HepG2 (cell line): Measurements from ENCODE around the gene NUAK2. TPM values are rescaled to one million over a fixed set of nuclear protein-coding genes. Genes with fewer than 3 reads are reported as not detected.

ENCODE experiments used
- FOXC1 ChIP-seq: sonication (generic); formaldehyde crosslinking; IDR thresholded peaks from 2 replicates; pipeline ENCODE4 v1.8.0; 2022; ENCODE audit warnings: mild to moderate bottlenecking, missing genetic modification reagents, borderline replicate concordance
- GFI1 ChIP-seq: sonication (generic); formaldehyde crosslinking; IDR thresholded peaks from 2 replicates; pipeline ENCODE4 v1.5.0; 2020; ENCODE audit warnings: missing genetic modification reagents, mild to moderate bottlenecking, borderline replicate concordance
- HNRNPK ChIP-seq: fragments of 200-400 bp; formaldehyde crosslinking; IDR thresholded peaks from 2 replicates; pipeline ENCODE4 v1.6.1; 2018; ENCODE audit warnings: low read length, low read depth, moderate library complexity, mild to moderate bottlenecking; ENCODE audit not compliant: poor library complexity, severe bottlenecking
- JUNB ChIP-seq: sonication (generic); formaldehyde crosslinking; IDR thresholded peaks from 2 replicates; pipeline ENCODE4 v1.8.0; 2022; ENCODE audit warnings: missing genetic modification reagents, mild to moderate bottlenecking, borderline replicate concordance
- KDM2A ChIP-seq: sonication (generic); formaldehyde crosslinking; IDR thresholded peaks from 2 replicates; pipeline ENCODE4 v1.4.0; 2020; ENCODE audit warnings: low read depth, missing genetic modification reagents, borderline replicate concordance
- KLF12 ChIP-seq: sonication (generic); formaldehyde crosslinking; IDR thresholded peaks from 2 replicates; pipeline ENCODE4 v1.4.0; 2020; ENCODE audit warnings: missing genetic modification reagents, borderline replicate concordance
- POGZ ChIP-seq: sonication (generic); formaldehyde crosslinking; IDR thresholded peaks from 2 replicates; pipeline ENCODE4 v1.4.0; 2020; ENCODE audit warnings: mild to moderate bottlenecking, missing genetic modification reagents
- PPARG ChIP-seq: conservative IDR thresholded peaks from 2 replicates; pipeline ENCODE4 v1.6.1; 2016; ENCODE audit warnings: missing biosample characterization, missing genetic modification reagents
- TSC22D2 ChIP-seq: sonication (generic); formaldehyde crosslinking; IDR thresholded peaks from 2 replicates; pipeline ENCODE4 v1.5.1; 2020; ENCODE audit warnings: missing genetic modification reagents, mild to moderate bottlenecking, borderline replicate concordance
- ZBTB21 ChIP-seq: sonication (generic); formaldehyde crosslinking; IDR thresholded peaks from 2 replicates; pipeline ENCODE4 v1.4.0; 2020; ENCODE audit warnings: missing genetic modification reagents
- ZNF143 ChIP-seq: sonication (generic); formaldehyde crosslinking; IDR thresholded peaks from 2 replicates; pipeline ENCODE4 v1.4.0; 2020; ENCODE audit warnings: missing genetic modification reagents
- ZNF614 ChIP-seq: IDR thresholded peaks from 2 replicates; pipeline ENCODE4 v1.6.1; 2018; ENCODE audit warnings: missing biosample characterization, missing genetic modification reagents, inconsistent platforms, borderline replicate concordance
- ZNF644 ChIP-seq: IDR thresholded peaks from 2 replicates; pipeline ENCODE4 v1.6.1; 2016; ENCODE audit warnings: low read depth
- ZNF773 ChIP-seq: sonication (generic); formaldehyde crosslinking; IDR thresholded peaks from 2 replicates; pipeline ENCODE4 v1.4.0; 2020; ENCODE audit warnings: missing genetic modification reagents, borderline replicate concordance
- polyA plus RNA-seq, 8 experiments: library from polyadenylated mRNA; depleted of rRNA in 3 of 8; stranded (reverse) in 7 of 8; unstranded in 1 of 8; fragments of >200 nt; fragmentation: Illumina TruSeq in 4 of 8; extraction: Trizol in 4 of 8; gene quantifications; 2 replicates each; pipeline versions ENCODE4 v1.2.1 to v1.2.3, GENCODE V29; 2011 to 2016; ENCODE audit warnings: low read depth in 4 of 8, missing spikeins in 1 of 8, mixed read lengths in 1 of 8; ENCODE audit not compliant: insufficient read depth in 1 of 8
- total RNA-seq, 5 experiments: library from RNA; depleted of rRNA; stranded (reverse); fragments of >200 nt; fragmentation: Illumina TruSeq; extraction: Trizol; gene quantifications; 2 replicates each; pipeline ENCODE4 v1.2.3, GENCODE V29; 2016; ENCODE audit warnings: low read depth in 1 of 5
- TF ChIP-seq, protein P1 (sequence below): IDR thresholded peaks from 2 replicates; pipeline ENCODE4 v1.6.1; 2016; ENCODE audit warnings: low read depth, borderline replicate concordance
- TF ChIP-seq, protein P2 (sequence below): sonication (generic); formaldehyde crosslinking; IDR thresholded peaks from 2 replicates; pipeline ENCODE4 v1.4.0; 2020; ENCODE audit warnings: missing genetic modification reagents, mild to moderate bottlenecking, borderline replicate concordance
- TF ChIP-seq, protein P3 (sequence below): sonication (generic); formaldehyde crosslinking; IDR thresholded peaks from 2 replicates; pipeline ENCODE4 v1.4.0; 2020; ENCODE audit warnings: mild to moderate bottlenecking, missing genetic modification reagents, borderline replicate concordance
- TF ChIP-seq, protein P4 (sequence below): sonication (generic); formaldehyde crosslinking; IDR thresholded peaks from 2 replicates; pipeline ENCODE4 v1.5.0; 2020; ENCODE audit warnings: mild to moderate bottlenecking, missing genetic modification reagents

The NUAK2 gene
- total and polyA plus RNA-seq, 2 of the 13 experiments (the other 11 are each of a cell fraction or from before 2014, with no cell fraction given): 0.75 to 1.1 TPM

GRCh38 chr1:205294175-205294917 is 27.2 kb downstream of the NUAK2 start (continued):
- TF ChIP-seq JUNB (CRISPR knock-in tag) (peak; percentile 86; the same call in 1 of the 2 replicates), ZNF614 (CRISPR knock-in tag) (no peak; the same call in 1 of the 2 replicates), GFI1 (peak; percentile 9; the same call in 1 of the 2 replicates), TSC22D2 (CRISPR knock-in tag) (no peak), HNRNPK (no peak), ZNF143 (no peak), FOXC1 (CRISPR knock-in tag) (no peak), ZNF644 (CRISPR knock-in tag) (0 out of 2 replicates have a peak, but pooled peaks have one; percentile 32), KDM2A (CRISPR knock-in tag) (peak; percentile 57), PPARG (CRISPR knock-in tag) (0 out of 2 replicates have a peak, but pooled peaks have one; percentile 14), POGZ (CRISPR knock-in tag) (0 out of 2 replicates have a peak, but pooled peaks have one; percentile 35), ZNF773 (CRISPR knock-in tag) (no peak), KLF12 (CRISPR knock-in tag) (no peak), ZBTB21 (no peak; the same call in 1 of the 2 replicates)
- TF ChIP-seq, protein P1, sequence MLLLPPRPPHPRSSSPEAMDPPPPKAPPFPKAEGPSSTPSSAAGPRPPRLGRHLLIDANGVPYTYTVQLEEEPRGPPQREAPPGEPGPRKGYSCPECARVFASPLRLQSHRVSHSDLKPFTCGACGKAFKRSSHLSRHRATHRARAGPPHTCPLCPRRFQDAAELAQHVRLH: no peak
- TF ChIP-seq, protein P2, sequence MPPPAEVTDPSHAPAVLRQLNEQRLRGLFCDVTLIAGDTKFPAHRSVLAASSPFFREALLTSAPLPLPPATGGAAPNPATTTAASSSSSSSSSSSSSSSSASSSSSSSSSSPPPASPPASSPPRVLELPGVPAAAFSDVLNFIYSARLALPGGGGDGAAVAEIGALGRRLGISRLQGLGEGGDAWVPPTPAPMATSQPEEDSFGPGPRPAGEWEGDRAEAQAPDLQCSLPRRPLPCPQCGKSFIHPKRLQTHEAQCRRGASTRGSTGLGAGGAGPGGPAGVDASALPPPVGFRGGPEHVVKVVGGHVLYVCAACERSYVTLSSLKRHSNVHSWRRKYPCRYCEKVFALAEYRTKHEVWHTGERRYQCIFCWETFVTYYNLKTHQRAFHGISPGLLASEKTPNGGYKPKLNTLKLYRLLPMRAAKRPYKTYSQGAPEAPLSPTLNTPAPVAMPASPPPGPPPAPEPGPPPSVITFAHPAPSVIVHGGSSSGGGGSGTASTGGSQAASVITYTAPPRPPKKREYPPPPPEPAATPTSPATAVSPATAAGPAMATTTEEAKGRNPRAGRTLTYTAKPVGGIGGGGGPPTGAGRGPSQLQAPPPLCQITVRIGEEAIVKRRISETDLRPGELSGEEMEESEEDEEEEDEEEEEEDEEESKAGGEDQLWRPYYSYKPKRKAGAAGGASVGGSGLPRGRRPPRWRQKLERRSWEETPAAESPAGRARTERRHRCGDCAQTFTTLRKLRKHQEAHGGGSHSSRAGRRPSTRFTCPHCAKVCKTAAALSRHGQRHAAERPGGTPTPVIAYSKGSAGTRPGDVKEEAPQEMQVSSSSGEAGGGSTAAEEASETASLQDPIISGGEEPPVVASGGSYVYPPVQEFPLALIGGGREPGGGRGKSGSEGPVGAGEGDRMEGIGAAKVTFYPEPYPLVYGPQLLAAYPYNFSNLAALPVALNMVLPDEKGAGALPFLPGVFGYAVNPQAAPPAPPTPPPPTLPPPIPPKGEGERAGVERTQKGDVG (CRISPR knock-in tag): 0 out of 2 replicates have a peak, but pooled peaks have one; percentile 29
- TF ChIP-seq, protein P3, sequence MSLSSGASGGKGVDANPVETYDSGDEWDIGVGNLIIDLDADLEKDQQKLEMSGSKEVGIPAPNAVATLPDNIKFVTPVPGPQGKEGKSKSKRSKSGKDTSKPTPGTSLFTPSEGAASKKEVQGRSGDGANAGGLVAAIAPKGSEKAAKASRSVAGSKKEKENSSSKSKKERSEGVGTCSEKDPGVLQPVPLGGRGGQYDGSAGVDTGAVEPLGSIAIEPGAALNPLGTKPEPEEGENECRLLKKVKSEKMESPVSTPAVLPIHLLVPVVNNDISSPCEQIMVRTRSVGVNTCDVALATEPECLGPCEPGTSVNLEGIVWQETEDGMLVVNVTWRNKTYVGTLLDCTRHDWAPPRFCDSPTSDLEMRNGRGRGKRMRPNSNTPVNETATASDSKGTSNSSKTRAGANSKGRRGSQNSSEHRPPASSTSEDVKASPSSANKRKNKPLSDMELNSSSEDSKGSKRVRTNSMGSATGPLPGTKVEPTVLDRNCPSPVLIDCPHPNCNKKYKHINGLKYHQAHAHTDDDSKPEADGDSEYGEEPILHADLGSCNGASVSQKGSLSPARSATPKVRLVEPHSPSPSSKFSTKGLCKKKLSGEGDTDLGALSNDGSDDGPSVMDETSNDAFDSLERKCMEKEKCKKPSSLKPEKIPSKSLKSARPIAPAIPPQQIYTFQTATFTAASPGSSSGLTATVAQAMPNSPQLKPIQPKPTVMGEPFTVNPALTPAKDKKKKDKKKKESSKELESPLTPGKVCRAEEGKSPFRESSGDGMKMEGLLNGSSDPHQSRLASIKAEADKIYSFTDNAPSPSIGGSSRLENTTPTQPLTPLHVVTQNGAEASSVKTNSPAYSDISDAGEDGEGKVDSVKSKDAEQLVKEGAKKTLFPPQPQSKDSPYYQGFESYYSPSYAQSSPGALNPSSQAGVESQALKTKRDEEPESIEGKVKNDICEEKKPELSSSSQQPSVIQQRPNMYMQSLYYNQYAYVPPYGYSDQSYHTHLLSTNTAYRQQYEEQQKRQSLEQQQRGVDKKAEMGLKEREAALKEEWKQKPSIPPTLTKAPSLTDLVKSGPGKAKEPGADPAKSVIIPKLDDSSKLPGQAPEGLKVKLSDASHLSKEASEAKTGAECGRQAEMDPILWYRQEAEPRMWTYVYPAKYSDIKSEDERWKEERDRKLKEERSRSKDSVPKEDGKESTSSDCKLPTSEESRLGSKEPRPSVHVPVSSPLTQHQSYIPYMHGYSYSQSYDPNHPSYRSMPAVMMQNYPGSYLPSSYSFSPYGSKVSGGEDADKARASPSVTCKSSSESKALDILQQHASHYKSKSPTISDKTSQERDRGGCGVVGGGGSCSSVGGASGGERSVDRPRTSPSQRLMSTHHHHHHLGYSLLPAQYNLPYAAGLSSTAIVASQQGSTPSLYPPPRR (CRISPR knock-in tag): peak; percentile 76; the same call in 1 of the 2 replicates
- TF ChIP-seq, protein P4, sequence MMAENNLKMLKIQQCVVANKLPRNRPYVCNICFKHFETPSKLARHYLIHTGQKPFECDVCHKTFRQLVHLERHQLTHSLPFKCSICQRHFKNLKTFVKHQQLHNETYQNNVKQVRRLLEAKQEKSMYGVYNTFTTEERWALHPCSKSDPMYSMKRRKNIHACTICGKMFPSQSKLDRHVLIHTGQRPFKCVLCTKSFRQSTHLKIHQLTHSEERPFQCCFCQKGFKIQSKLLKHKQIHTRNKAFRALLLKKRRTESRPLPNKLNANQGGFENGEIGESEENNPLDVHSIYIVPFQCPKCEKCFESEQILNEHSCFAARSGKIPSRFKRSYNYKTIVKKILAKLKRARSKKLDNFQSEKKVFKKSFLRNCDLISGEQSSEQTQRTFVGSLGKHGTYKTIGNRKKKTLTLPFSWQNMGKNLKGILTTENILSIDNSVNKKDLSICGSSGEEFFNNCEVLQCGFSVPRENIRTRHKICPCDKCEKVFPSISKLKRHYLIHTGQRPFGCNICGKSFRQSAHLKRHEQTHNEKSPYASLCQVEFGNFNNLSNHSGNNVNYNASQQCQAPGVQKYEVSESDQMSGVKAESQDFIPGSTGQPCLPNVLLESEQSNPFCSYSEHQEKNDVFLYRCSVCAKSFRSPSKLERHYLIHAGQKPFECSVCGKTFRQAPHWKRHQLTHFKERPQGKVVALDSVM (CRISPR knock-in tag): no peak
